ENCODE results near the gene AR.

DNA sequence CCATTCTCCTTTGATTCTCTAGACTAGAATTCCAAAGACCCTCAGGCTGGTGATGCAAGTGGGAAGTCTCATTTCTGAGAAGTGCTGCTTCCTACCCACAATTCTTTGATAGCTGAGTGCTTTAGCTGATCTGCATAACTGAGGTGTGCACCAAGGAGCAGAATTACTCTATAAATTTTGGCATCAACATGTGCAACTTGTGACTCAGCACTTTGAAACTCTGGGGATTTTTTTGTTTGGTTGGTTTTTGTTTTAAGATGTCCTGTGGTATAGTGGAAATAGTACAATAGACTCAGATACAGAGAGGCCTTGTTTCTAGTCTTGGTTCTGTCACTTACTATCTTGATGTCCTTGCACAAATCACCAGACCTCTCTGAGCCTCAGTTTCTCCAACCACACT is 148.4 kb downstream of the AR start:
- TF ChIP-seq, protein P1, sequence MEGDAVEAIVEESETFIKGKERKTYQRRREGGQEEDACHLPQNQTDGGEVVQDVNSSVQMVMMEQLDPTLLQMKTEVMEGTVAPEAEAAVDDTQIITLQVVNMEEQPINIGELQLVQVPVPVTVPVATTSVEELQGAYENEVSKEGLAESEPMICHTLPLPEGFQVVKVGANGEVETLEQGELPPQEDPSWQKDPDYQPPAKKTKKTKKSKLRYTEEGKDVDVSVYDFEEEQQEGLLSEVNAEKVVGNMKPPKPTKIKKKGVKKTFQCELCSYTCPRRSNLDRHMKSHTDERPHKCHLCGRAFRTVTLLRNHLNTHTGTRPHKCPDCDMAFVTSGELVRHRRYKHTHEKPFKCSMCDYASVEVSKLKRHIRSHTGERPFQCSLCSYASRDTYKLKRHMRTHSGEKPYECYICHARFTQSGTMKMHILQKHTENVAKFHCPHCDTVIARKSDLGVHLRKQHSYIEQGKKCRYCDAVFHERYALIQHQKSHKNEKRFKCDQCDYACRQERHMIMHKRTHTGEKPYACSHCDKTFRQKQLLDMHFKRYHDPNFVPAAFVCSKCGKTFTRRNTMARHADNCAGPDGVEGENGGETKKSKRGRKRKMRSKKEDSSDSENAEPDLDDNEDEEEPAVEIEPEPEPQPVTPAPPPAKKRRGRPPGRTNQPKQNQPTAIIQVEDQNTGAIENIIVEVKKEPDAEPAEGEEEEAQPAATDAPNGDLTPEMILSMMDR (IDR thresholded peaks at IDR 0.05), result no peak
- no peak for TF ChIP-seq EZH2 (IDR thresholded peaks at IDR 0.05; ENCODE audit: borderline replicate concordance, insufficient read depth, low read depth, low read length, poor library complexity, severe bottlenecking)

Measured in B cell (primary cell).